Measurements from ENCODE around the gene ALS2CL.

The ALS2CL gene

GRCh38 chr3:46679681-46680080 is 13.8 kb downstream of the ALS2CL start:
- H3K4me1 Mint-ChIP-seq, result no peaks in the 10 kb centered on the region
- H3K4me3 Mint-ChIP-seq, result no peak overlapping the region
- H3K27me3 Mint-ChIP-seq, result no peaks in the 10 kb centered on the region
- H3K27ac Mint-ChIP-seq, result no peak overlapping the region
- no peak for ATAC-seq
- H3K36me3 Mint-ChIP-seq, result no peaks in the 10 kb centered on the region
- H3K9me3 Mint-ChIP-seq, result no peaks in the 10 kb centered on the region

GRCh38 chr3:46678280-46678679 is 15.2 kb downstream of the ALS2CL start:
- Mint-ChIP-seq H3K27ac (no peak overlapping the region), H3K27me3 (peaks cover 6% of the 10 kb centered on the region)

GRCh38 chr3:46677411-46677726 is 16.1 kb downstream of the ALS2CL start:
- H3K36me3 Mint-ChIP-seq, result no peaks in the 10 kb centered on the region
- H3K27ac Mint-ChIP-seq, result no peak overlapping the region
- H3K9me3 Mint-ChIP-seq, result no peaks in the 10 kb centered on the region
- H3K4me3 Mint-ChIP-seq, result no peak overlapping the region
- ATAC-seq, result no peak
- peaks cover 10% of the 10 kb centered on the region for H3K27me3 Mint-ChIP-seq
- H3K4me1 Mint-ChIP-seq, result no peaks in the 10 kb centered on the region

More at GRCh38 chr3:46678280-46678679, 15.2 kb downstream of the ALS2CL start:
- no peak overlapping the region for H3K4me3 Mint-ChIP-seq
- no peak for ATAC-seq
- no peaks in the 10 kb centered on the region for H3K9me3 Mint-ChIP-seq
- H3K4me1 Mint-ChIP-seq, result no peaks in the 10 kb centered on the region
- no peaks in the 10 kb centered on the region for H3K36me3 Mint-ChIP-seq

GRCh38 chr3:46676601-46677410 is 16.7 kb downstream of the ALS2CL start:
- ATAC-seq, result peak; percentile 5
- no peaks in the 10 kb centered on the region for H3K4me1 Mint-ChIP-seq
- peaks cover 14% of the 10 kb centered on the region for H3K27me3 Mint-ChIP-seq
- H3K36me3 Mint-ChIP-seq, result no peaks in the 10 kb centered on the region
- no peak overlapping the region for H3K4me3 Mint-ChIP-seq
- H3K9me3 Mint-ChIP-seq, result no peaks in the 10 kb centered on the region
- H3K27ac Mint-ChIP-seq, result no peak overlapping the region

GRCh38 chr3:46675843-46676567 is 17.5 kb downstream of the ALS2CL start:
- ATAC-seq, result no peak
- H3K4me1 Mint-ChIP-seq, result no peaks in the 10 kb centered on the region
- no peak overlapping the region for H3K4me3 Mint-ChIP-seq
- H3K9me3 Mint-ChIP-seq, result no peaks in the 10 kb centered on the region
- no peaks in the 10 kb centered on the region for H3K36me3 Mint-ChIP-seq
- H3K27me3 Mint-ChIP-seq, result peaks cover 20% of the 10 kb centered on the region
- H3K27ac Mint-ChIP-seq, result no peak overlapping the region

- H3K4me3 Mint-ChIP-seq, result no peak overlapping the region
- H3K27me3 Mint-ChIP-seq, result peaks cover 20% of the 10 kb centered on the region
- H3K36me3 Mint-ChIP-seq, result no peaks in the 10 kb centered on the region
- no peak overlapping the region for H3K27ac Mint-ChIP-seq
- no peaks in the 10 kb centered on the region for H3K9me3 Mint-ChIP-seq
- ATAC-seq, result no peak
- H3K4me1 Mint-ChIP-seq, result no peaks in the 10 kb centered on the region
Observed at GRCh38 chr3:46675426-46675825, 18.1 kb downstream of the ALS2CL start.

- no peak overlapping the region for H3K27ac Mint-ChIP-seq
- H3K4me3 Mint-ChIP-seq, result no peak overlapping the region
- ATAC-seq, result no peak
- H3K36me3 Mint-ChIP-seq, result no peaks in the 10 kb centered on the region
- no peaks in the 10 kb centered on the region for H3K4me1 Mint-ChIP-seq
- peaks cover 20% of the 10 kb centered on the region for H3K27me3 Mint-ChIP-seq
- H3K9me3 Mint-ChIP-seq, result no peaks in the 10 kb centered on the region
Observed at GRCh38 chr3:46674031-46674845, 19.2 kb downstream of the ALS2CL start.

GRCh38 chr3:46673151-46674030 is 20.1 kb downstream of the ALS2CL start:
- no peak for ATAC-seq
- Mint-ChIP-seq H3K27me3 (peaks cover 20% of the 10 kb centered on the region), H3K9me3 (no peaks in the 10 kb centered on the region), H3K4me1 (no peaks in the 10 kb centered on the region), H3K27ac (no peak overlapping the region), H3K36me3 (no peaks in the 10 kb centered on the region), H3K4me3 (no peak overlapping the region)

- ATAC-seq, result no peak
Observed at GRCh38 chr3:46672349-46672695, 21.2 kb downstream of the ALS2CL start.

GRCh38 chr3:46671541-46672348 is 21.7 kb downstream of the ALS2CL start:
- Mint-ChIP-seq H3K27ac (no peak overlapping the region), H3K4me1 (no peaks in the 10 kb centered on the region), H3K4me3 (no peak overlapping the region), H3K9me3 (no peaks in the 10 kb centered on the region), H3K36me3 (no peaks in the 10 kb centered on the region), H3K27me3 (peaks cover 20% of the 10 kb centered on the region)
- ATAC-seq, result no peak

More at GRCh38 chr3:46672349-46672695, 21.2 kb downstream of the ALS2CL start:
- Mint-ChIP-seq H3K36me3 (no peaks in the 10 kb centered on the region), H3K27me3 (peaks cover 20% of the 10 kb centered on the region), H3K4me1 (no peaks in the 10 kb centered on the region), H3K4me3 (no peak overlapping the region), H3K9me3 (no peaks in the 10 kb centered on the region), H3K27ac (no peak overlapping the region)

- Mint-ChIP-seq H3K4me3 (no peak overlapping the region), H3K9me3 (no peaks in the 10 kb centered on the region), H3K4me1 (no peaks in the 10 kb centered on the region), H3K27ac (no peak overlapping the region), H3K36me3 (no peaks in the 10 kb centered on the region), H3K27me3 (peaks cover 20% of the 10 kb centered on the region)
- no peak for ATAC-seq
Observed at GRCh38 chr3:46670891-46671427, 22.5 kb downstream of the ALS2CL start.

- H3K27ac Mint-ChIP-seq, result no peak overlapping the region
- peaks cover 20% of the 10 kb centered on the region for H3K27me3 Mint-ChIP-seq
- H3K36me3 Mint-ChIP-seq, result no peaks in the 10 kb centered on the region
- ATAC-seq, result no peak
- H3K4me1 Mint-ChIP-seq, result no peaks in the 10 kb centered on the region
- H3K9me3 Mint-ChIP-seq, result no peaks in the 10 kb centered on the region
- H3K4me3 Mint-ChIP-seq, result no peak overlapping the region
Observed at GRCh38 chr3:46670000-46670890, 23.2 kb downstream of the ALS2CL start.
